SU-DHL-6 (cell line): ENCODE measurements around the gene ERVFRD-1.

Experiments used
- H2AFZ ChIP-seq: fragments of 200-600 bp; sonication (generic); 2 replicates; pipeline ENCODE4 v1.6.1; 2014; ENCODE audit warnings: low read depth, mild to moderate bottlenecking, moderate library complexity, mixed read lengths, antibody characterized with exemption, low read length; ENCODE audit not compliant: severe bottlenecking
- H3F3A ChIP-seq: fragments of 200-600 bp; shearing (Covaris generic); 2 replicates; pipeline ENCODE4 v1.6.0; 2016; ENCODE audit warnings: antibody characterized with exemption, mild to moderate bottlenecking; ENCODE audit not compliant: insufficient read depth
- H3K27ac ChIP-seq: fragments of 200-600 bp; sonication (generic); 2 replicates; pipeline ENCODE4 v1.5.1; 2016; ENCODE audit warnings: low read depth, mild to moderate bottlenecking, low read length, moderate library complexity, mixed read lengths
- H3K27me3 ChIP-seq: fragments of 200-600 bp; sonication (generic), shearing (Covaris generic); 2 replicates; pipeline ENCODE4 v1.6.0; 2014; ENCODE audit warnings: mild to moderate bottlenecking, low read length
- H3K36me3 ChIP-seq: fragments of 200-600 bp; sonication (generic); 2 replicates; pipeline ENCODE4 v1.6.1; 2014; ENCODE audit warnings: mild to moderate bottlenecking, low read length, mixed read lengths
- H3K4me2 ChIP-seq: fragments of 300-600, 200-600 bp; shearing (Covaris generic), sonication (generic); 2 replicates; pipeline ENCODE4 v1.6.0; 2014; ENCODE audit warnings: low read length, low read depth, mild to moderate bottlenecking; ENCODE audit not compliant: poor library complexity, severe bottlenecking
- H3K4me3 ChIP-seq: fragments of 200-600 bp; sonication (generic); 2 replicates; pipeline ENCODE4 v1.5.1; 2014; ENCODE audit warnings: antibody characterized with exemption, low read length, mild to moderate bottlenecking, mixed read lengths; ENCODE audit not compliant: insufficient read depth, poor library complexity, severe bottlenecking
- H3K79me2 ChIP-seq: fragments of 200-600 bp; sonication (generic); 2 replicates; pipeline ENCODE4 v1.6.1; 2014; ENCODE audit warnings: mild to moderate bottlenecking, low read length, moderate library complexity; ENCODE audit not compliant: insufficient read depth
- H3K9ac ChIP-seq: fragments of 200-600 bp; sonication (generic); 2 replicates; pipeline ENCODE4 v1.7.0; 2014; ENCODE audit warnings: mild to moderate bottlenecking, low read length
- H3K9me2 ChIP-seq: fragments of 200-600 bp; sonication (generic); replicated peaks from 2 replicates; pipeline ENCODE4 v1.6.1; 2014; ENCODE audit warnings: low read length; ENCODE audit not compliant: insufficient read depth
- H3K9me3 ChIP-seq: fragments of 200-600 bp; sonication (generic); 2 replicates; pipeline ENCODE4 v1.6.1; 2014; ENCODE audit warnings: low read length, mixed read lengths; ENCODE audit not compliant: insufficient read depth
- H4K20me1 ChIP-seq: fragments of 200-600 bp; sonication (generic); 2 replicates; pipeline ENCODE4 v1.6.1; 2014; ENCODE audit warnings: low read depth, mild to moderate bottlenecking, antibody characterized with exemption, low read length, moderate library complexity, mixed read lengths
- EZH2phosphoT487 ChIP-seq: fragments of 200-600 bp; sonication (generic), shearing (Covaris generic); conservative IDR thresholded peaks from 2 replicates; pipeline ENCODE4 v1.6.1; 2018; ENCODE audit warnings: mild to moderate bottlenecking, antibody characterized with exemption, low read length, moderate library complexity, mixed read lengths
- TF ChIP-seq, protein P1 (sequence below): fragments of 200-600 bp; sonication (generic); IDR thresholded peaks from one replicate; pipeline ENCODE4 v1.5.1; 2017; ENCODE audit warnings: antibody characterized with exemption, mild to moderate bottlenecking, low read length, moderate library complexity; ENCODE audit not compliant: insufficient read depth, poor library complexity, severe bottlenecking

The ERVFRD-1 gene

DNA sequence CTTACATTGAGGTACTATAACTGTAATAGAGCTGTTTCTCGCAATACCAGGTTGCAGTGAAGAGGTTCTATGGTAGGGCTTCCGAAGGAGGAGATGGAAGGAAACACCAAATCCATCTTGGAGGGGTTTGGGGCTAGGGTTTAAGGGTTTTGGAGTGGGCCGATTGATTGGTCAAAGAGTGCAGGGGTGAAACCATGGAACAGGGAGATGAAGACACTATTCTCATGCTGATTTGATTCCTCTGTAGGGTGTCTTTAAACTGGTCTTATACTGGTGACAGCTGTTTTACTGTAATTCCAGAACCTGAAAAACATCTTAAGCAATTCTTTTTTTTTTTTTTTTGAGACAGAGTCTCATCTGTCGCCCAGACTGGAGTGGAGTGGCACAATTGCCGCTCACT, 10.1 kb downstream of the ERVFRD-1 start:
- no peaks in the 10 kb centered on the region for H3K9me2 ChIP-seq
- no peak overlapping the region for H3K9ac ChIP-seq
- peaks cover 99% of the 10 kb centered on the region for H3K79me2 ChIP-seq
- H3K36me3 ChIP-seq, result peaks cover 9% of the 10 kb centered on the region; the same call in 1 of the 2 replicates
- no peak overlapping the region for H2AFZ ChIP-seq
- H3K4me3 ChIP-seq, result no peak overlapping the region
- no peaks in the 10 kb centered on the region for H3K27me3 ChIP-seq
- TF ChIP-seq, protein P1, sequence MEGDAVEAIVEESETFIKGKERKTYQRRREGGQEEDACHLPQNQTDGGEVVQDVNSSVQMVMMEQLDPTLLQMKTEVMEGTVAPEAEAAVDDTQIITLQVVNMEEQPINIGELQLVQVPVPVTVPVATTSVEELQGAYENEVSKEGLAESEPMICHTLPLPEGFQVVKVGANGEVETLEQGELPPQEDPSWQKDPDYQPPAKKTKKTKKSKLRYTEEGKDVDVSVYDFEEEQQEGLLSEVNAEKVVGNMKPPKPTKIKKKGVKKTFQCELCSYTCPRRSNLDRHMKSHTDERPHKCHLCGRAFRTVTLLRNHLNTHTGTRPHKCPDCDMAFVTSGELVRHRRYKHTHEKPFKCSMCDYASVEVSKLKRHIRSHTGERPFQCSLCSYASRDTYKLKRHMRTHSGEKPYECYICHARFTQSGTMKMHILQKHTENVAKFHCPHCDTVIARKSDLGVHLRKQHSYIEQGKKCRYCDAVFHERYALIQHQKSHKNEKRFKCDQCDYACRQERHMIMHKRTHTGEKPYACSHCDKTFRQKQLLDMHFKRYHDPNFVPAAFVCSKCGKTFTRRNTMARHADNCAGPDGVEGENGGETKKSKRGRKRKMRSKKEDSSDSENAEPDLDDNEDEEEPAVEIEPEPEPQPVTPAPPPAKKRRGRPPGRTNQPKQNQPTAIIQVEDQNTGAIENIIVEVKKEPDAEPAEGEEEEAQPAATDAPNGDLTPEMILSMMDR, result no peak
- no peak for TF ChIP-seq EZH2phosphoT487
- 0 out of 2 replicates have a peak, but pooled peaks cover 5% of the 10 kb centered on the region for H3F3A ChIP-seq
- H3K27ac ChIP-seq, result no peak overlapping the region
- H4K20me1 ChIP-seq, result peaks cover 13% of the 10 kb centered on the region
- H3K4me2 ChIP-seq, result no peak overlapping the region
- H3K9me3 ChIP-seq, result no peaks in the 10 kb centered on the region

DNA sequence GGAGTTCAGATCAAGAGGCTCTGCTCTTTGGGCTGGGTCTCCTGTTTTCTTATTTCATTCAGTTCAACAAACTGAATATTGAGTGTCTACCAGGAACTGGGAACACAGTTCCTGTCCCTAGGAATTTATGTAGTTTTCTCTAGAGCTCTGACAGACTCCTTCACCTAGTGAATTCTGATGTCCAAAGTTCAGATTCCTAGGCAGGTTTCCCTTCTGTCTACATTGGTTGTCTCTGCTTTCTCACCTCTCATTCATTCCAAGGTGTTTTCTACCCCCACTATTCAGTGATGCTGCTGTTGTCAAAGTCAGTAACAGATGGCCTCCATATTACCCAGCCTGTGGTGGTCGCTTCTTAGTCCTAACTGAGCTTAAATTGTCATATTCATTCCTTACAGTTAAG, 13.5 kb downstream of the ERVFRD-1 start:
- Histone ChIP-seq H4K20me1 (peaks cover 10% of the 10 kb centered on the region; the same call in 1 of the 2 replicates), H2AFZ (no peak overlapping the region), H3K9me2 (no peaks in the 10 kb centered on the region), H3K9me3 (no peaks in the 10 kb centered on the region), H3K36me3 (peaks cover 9% of the 10 kb centered on the region; the same call in 1 of the 2 replicates), H3K27me3 (no peaks in the 10 kb centered on the region), H3K4me2 (no peak overlapping the region), H3K4me3 (no peak overlapping the region), H3K9ac (no peak overlapping the region), H3K79me2 (peaks cover 88% of the 10 kb centered on the region), H3F3A (peaks cover 8% of the 10 kb centered on the region; the same call in 1 of the 2 replicates), H3K27ac (no peak overlapping the region)
- TF ChIP-seq EZH2phosphoT487, result no peak
- TF ChIP-seq, protein P1, result no peak

DNA sequence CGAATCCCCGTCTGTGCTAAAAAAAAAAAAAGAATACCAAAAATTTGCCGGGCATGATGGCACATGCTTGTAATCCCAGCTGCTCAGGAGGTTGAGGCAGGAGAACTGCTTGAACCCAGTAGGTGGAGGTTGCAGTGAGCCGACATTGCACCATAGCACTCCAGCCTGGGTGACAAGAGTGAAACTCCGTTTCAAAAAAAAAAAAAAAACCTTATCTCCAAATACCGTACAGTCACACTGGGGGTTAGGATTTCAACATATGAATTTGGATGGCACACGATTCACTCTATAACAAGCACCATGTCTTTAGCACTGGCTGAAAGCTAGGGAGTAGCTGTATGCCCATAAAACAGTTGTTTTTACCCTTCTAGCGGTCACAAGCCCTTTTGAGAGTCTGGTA, 14.0 kb downstream of the ERVFRD-1 start:
- Histone ChIP-seq H3K27me3 (no peaks in the 10 kb centered on the region), H3K9ac (no peak overlapping the region), H3K4me3 (no peak overlapping the region), H3K9me2 (no peaks in the 10 kb centered on the region), H3K4me2 (no peak overlapping the region), H3K79me2 (peaks cover 83% of the 10 kb centered on the region), H2AFZ (no peak overlapping the region), H3K9me3 (no peaks in the 10 kb centered on the region), H4K20me1 (peaks cover 10% of the 10 kb centered on the region; the same call in 1 of the 2 replicates), H3F3A (peaks cover 9% of the 10 kb centered on the region; the same call in 1 of the 2 replicates), H3K27ac (no peak overlapping the region), H3K36me3 (peaks cover 9% of the 10 kb centered on the region; the same call in 1 of the 2 replicates)
- TF ChIP-seq, protein P1, result no peak
